HEK293T (cell line): Measurements from ENCODE around the gene GTPBP1.

Experiments used
- HDGF ChIP-seq: fragments of 450-650 bp; IDR thresholded peaks from 2 replicates; pipeline ENCODE4 v1.6.1; 2017; ENCODE audit warnings: antibody characterized with exemption, borderline replicate concordance
- L3MBTL2 ChIP-seq: fragments of 450-650 bp; conservative IDR thresholded peaks from 2 replicates; pipeline ENCODE4 v1.6.1; 2016; ENCODE audit warnings: mild to moderate bottlenecking
- SUZ12 ChIP-seq: fragments of 450-650 bp; IDR thresholded peaks from 2 replicates; pipeline ENCODE4 v1.6.1; 2016; ENCODE audit warnings: mild to moderate bottlenecking

GRCh38 chr22:38715176-38715764 lies 9.5 kb downstream of the GTPBP1 start:
- TF ChIP-seq SUZ12: no peak
- no peak for TF ChIP-seq HDGF
- TF ChIP-seq L3MBTL2: no peak
